Mammary epithelial cell (primary cell): ENCODE results near the gene VAV2.

ENCODE experiments used
- CTCF ChIP-seq, 2 donors: IDR thresholded peaks in 1 of 2; conservative IDR thresholded peaks in 1 of 2; 2 replicates each; pipeline ENCODE4 v1.5.1; 2011 to 2012; ENCODE audit warnings: inconsistent platforms in 2 of 2, low read length in 2 of 2, mild to moderate bottlenecking in 2 of 2, control low read depth in 1 of 2, low read depth in 1 of 2; ENCODE audit not compliant: insufficient read depth in 1 of 2; ENCODE audit errors: extremely low read depth in 1 of 2
- EZH2 ChIP-seq: IDR thresholded peaks from 2 replicates; pipeline ENCODE4 v1.6.1; 2012; ENCODE audit warnings: low read length, inconsistent platforms, borderline replicate concordance

- TF ChIP-seq EZH2, result no peak
- no peak for TF ChIP-seq CTCF (conservative IDR thresholded peaks at IDR 0.05 in 1 of 2, IDR thresholded peaks at IDR 0.05 in 1 of 2; ENCODE audit: extremely low read depth in 1 of 2, insufficient read depth in 1 of 2, low read depth in 1 of 2, low read length in 2 of 2)
These were observed 143.5 kb downstream of the VAV2 start for GRCh38 chr9:133848471-133849109.
